OCI-M2 (cell line): Measurements from ENCODE around the gene NEDD8.
"Not testable (repeated sequence)": the region's sequence is repeated elsewhere in the genome, so short reads cannot be mapped to it uniquely, and the experiment has no call there.

Experiments used
- DNase-seq: peaks from one replicate; lab custom pipeline; 2025; ENCODE audit not compliant: unreplicated experiment; lab: John Stamatoyannopoulos, UW

NEDD8 gene

DNA sequence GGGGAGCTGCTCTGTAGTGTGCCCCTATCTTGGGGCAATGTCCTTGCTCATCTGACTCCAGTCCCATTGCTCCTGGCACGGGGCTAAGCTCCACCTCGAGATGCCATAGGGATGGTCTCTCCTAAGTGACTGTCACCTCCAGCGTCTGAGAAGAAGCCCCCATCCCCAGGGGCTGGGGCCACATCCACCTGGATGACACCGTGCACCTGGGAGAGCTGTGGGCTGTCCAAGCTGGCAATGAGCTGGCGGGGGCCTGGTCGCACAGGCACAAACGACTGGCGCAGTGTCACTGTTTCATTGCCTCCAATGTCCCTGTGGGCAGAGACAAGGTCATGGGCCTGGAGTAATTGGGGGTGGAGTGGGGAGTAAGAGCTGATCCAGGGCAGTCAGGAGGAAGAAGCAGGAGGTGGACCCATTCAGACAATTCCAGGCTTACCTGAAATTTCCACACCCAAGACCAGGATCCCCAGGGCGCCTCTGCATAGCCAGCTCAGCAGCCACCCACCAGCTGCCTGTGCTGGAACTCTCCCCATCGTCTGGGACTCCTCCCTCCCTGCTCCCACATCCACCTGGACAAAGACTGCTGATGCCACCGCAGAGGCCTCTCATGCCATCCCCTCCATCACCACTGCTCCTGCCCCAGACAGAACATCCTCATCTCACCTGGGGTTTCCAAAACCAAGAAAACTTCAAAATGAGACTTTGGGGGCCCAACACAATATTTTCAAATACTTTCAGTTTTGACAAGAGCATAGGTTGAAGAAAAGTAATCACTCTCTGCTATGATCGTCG is 17.3 kb upstream of the NEDD8 start:
- DNase-seq = no peak

DNA sequence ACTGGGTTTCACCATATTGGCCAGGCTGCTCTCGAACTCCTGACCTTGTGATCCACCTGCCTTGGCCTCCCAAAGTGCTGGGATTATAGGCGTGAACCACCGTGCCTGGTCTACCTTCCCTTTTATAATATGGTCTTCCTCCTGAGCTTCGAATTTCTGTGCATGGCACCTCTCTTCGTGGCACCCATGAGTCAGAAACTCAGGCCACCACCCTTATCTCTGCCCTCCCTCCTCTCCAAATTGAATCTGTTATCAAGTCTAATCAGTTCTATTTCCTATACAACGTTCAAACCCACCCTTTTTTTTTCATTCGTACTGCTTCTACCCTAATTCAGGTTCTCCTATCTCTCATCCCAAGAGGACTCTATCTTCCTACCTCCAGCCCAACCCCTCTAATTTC is 15.3 kb upstream of the NEDD8 start:
- no peak for DNase-seq

DNA sequence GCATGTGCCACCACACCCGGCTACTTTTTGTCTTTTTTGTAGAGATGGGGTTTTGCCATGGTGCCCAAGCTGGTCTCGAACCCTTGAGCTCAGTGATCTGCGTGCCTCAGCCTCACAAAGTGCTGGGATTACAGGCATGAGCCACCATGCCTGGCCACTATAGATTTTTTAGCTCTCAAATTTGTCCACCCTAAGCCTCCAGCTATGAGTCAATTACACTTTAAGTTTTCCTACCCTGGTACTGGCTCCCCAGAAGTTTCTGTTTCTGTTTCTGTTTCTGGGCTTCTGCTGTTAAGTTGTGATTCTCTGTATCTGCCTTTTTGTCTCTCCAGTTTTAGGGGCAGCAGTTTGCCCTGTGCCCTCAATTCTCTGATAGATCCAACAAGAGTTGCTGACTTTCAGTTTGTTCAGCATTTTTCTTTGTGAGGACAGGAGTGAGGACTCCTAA is 14.6 kb upstream of the NEDD8 start:
- no peak for DNase-seq

DNA sequence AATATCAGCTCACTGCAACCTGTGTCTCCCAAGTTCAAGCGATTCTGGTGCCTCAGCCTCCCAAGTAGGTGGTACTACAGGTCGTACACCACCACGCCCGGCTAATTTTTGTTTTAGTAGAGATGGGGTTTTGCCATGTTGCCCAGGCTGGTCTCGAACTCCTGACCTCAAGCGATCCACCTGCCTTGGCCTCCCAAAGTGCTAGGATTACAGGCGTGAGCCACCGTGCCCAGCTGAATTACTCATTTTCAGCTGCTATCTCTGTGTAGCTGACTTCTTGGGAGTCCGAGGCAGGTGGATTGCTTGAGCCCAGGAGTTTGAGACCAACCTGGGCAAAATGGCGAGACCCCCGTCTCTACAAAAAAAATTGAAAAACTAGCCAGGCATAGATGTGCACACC is 13.2 kb upstream of the NEDD8 start:
- not testable (repeated sequence) for DNase-seq

DNA sequence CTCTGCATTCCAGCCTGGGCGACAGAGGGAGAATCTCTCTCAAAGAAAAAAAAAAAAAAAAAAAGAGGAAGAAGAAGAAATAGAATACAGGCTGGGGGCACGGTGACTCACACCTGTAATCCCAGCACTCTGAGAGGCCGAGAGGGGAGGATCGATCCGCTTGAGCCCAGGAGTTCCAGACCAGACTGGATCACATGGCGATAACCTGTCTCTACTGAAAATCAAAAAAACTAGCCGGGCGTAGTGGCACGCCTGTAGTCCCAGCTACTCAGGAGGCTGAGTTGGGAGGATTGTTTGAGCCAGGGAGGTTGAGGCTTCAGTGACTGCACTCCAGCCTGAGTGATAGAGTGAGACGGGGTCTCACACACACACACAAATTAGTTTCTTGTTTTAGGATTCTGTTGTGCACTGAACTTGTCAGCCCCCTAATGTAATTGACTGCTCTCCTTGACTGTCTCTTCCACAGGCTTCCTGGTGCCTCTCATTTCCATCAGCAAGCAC is 11.2 kb upstream of the NEDD8 start:
- peak; percentile 67 for DNase-seq

DNA sequence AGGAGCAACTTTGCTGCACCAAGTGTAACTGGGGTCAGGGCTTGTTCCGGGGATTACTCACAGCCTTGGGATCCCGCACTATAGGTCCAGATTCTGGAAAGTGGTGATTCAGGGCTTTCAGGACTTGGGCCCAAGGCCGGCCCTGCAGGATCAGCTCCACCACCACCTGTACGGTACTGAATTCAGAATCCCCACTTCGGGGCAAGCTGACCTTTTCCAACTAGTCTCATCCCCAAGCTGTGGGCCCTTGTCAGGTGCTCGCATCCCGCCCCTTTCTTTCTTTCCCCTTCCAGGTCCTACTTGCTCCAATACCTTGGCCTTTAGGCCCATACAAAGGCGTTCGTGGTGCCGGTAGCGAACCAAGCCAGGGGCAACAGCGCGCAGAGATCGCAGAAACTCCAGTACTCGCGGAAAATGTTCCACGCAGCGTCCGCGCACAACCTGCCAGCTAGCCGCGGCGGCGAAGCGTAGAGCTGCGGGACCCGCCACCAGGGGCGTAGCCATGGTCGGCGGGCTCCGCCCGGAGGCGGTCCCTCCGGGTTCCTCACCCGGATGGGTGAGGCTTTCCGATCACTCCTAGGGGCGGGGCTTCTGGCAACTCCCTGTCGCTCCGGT is 9.8 kb upstream of the NEDD8 start:
- peak; percentile 98 for DNase-seq

DNA sequence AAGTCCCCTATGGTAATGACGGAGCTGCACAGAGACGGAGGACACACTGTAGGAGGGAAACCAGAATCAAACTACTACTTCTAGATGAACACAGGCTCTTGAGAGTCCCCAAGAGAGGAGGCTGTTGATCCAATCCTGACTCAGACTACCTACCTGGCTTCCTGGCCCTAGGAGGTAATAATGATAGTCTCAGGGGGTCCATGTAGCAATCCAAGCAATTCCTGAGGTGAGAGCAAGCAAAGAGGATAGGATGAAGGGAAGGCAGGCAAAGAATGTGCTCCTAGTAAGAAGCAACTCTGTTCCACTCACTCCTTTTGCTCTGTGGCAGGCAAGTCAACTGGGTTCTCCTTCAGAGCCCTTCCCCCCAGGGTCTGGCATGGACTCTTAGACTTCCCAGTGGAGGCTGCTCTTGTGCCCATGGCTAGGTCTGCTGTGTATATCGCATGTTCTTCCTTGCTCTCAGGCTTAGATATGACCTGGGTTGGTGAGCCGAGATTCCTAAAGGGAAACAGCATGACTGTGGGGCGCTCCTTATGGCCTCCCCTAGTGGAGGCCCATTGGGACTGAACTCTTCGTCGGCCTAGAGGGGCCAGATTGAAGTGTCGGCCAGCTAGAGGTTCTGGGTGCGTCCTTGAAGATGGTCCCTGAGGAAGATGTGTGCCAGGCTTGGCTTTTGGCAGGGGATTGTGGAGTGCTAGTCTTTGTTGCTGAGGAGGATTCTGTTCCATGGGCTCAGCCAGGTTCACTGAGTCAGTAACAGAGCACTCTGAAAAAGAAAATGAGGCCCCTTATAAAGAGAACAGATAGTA is 8.1 kb upstream of the NEDD8 start:
- no peak for DNase-seq

DNA sequence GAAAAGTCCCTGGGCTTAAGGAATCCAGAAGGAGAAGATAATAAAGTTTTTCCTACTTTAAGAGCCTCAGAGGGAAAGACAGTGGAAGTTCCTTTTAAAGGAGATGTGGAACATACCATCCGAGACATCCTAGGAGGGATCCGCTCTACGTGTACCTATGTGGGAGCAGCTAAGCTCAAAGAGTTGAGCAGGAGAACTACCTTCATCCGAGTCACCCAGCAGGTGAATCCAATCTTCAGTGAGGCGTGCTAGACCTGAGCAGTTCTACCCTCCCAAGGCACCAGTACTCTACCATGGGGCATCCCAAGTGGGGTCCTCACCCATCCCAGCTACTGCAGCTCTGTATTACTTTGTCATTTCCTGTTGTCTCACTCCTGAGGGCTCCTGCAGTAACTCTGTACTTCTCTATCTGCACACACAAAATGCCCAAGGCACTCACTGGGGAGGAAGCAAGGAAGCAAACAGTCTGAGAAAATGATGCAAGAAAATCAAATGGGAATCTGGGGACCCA is 6.4 kb upstream of the NEDD8 start:
- DNase-seq = no peak

DNA sequence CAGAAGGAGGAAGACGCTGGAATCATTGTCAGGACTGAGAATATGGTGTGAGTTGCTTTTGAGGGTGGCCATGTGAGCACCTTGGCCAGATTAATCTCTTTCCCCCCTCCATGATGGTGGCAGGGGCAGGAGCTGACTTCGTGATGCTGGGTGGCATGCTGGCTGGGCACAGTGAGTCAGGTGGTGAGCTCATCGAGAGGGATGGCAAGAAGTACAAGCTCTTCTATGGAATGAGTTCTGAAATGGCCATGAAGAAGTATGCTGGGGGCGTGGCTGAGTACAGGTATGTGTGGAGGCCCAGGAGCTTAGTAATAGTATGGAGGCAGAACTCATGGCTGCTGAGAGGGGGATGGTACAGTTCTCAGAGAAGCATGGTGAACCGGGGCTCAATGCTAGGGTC is 6.0 kb upstream of the NEDD8 start:
- DNase-seq = no peak

DNA sequence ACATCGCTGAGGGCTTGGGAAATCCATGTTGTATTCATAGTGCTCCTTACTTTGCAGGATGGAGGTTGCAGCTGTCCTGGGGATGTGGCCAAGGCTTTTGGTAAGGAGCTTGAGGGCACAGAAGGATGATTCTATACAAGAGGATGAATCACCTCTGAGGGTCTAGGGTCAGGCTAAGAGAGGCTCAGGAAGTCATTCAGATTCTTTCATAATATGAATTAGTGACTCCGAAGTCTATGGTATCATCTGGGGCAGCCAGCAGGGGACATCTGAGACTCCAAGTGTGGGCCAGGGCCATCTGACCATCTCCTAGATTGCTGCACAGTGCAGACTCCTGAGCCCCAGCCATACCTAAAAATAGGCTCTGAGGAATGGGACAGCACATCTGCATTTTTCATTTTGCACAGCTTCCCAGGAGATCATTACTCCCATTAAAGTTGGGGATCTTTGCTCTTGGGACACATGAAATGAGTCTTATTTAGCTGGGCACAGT is 5.3 kb upstream of the NEDD8 start:
- no peak for DNase-seq

DNA sequence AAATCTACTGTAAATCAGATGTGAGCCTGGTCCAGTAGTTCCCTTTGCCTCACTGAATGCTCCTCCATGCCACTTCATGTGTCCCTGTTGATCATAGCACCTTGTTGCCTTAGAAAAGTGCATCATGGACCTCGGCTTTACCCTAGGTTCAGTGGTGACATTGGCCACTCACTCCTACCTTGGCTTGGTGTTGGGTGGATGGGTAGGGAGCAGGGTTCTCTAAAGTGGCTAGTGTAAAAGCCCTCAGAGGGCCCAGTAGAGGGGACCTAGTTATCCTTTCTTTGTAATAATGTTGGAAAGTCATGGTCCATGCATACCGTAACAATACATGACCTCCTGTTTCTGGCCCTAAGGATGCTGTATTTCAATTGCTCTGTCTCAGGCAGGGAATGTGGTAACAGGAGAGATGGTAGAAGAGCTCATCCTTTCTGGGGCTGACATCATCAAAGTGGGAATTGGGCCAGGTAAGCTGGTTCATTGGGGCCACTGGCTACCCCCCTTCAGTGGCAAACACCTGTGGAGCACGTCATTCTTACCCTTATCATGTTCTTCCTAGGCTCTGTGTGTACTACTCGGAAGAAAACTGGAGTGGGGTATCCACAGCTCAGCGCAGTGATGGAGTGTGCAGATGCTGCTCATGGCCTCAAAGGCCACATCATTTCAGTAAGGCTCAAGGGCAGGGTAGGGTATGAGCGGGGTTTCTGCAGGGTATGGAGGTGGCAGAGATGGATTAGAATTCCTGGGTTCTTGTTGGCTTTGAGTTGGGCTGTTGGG is 4.7 kb upstream of the NEDD8 start:
- DNase-seq = no peak

DNA sequence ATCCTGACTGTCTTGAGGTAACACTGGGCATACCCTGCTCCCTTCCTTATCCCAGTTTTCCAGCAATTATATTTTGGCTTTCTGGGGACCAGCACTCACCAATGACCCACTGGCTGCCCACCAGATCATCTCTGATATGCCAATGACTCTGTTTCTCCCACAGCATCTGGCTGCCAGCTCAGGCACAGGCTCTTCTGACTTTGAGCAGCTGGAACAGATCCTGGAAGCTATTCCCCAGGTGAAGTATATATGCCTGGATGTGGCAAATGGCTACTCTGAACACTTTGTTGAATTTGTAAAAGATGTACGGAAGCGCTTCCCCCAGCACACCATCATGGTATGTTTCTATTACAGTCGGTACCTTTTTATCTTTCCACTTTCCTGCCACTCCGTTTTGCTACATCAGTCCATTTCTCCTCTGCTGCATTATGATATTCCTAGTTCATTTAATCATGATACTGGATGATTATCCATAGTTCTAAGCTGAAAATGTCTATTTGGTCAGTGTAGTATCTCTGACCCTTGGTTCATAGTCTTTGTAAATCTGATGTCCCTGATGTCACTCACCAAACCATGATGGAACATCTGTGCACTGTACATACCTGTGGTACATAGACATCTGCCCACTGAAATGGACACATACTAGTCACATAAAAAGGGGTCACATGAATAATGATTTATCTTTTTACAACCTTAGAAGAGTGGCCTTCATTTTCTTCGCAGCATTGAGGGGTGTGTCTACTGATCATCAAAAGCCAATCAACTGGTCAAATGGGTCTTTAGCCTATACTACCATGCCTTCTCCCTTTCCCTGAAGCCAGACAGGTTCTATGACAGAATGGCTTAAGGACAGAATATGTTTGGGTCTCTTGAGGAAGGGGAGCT is 3.9 kb upstream of the NEDD8 start:
- DNase-seq = no peak

DNA sequence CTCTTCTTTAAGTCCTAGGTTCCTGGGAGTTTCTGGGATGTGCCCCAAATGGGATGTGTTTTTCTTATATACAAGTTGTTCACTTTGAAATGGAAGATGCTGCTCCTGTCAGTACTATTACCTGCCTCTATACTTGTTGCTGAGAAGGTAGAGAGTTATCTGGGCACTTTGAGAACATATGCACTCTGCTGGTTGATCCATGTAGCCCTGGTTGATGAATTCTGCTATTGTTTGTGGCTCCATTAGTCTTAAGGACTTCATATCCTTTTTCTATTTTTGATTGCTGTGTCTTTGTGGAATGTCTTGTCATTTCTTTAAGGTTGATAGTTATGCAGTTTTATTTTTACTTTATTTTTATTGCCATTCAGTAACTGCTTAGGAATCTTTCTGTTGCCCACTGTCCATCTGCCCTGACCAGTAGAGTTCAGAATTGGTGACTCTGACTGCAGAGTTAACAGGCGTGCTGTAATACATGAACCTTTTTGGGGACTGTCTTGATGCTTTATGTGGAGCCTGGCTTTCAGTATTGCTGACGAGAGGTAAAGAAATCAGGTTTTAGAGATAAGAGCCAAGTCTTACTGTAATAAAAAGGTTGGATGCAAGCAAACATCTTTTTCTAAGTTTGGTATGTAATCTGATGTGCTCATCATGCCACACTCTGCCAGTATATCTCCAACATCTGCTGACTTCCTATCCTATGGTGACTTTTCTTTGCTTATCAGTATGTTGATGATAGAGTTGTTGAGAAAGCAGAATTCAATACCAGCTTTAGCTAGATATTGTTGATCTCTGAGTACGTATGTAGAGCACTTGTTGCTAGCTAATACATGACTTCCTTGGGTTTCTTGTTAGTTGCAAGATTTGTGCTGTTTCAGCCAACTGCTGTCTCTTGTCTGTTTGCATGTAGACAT is 2.2 kb upstream of the NEDD8 start:
- no peak for DNase-seq

DNA sequence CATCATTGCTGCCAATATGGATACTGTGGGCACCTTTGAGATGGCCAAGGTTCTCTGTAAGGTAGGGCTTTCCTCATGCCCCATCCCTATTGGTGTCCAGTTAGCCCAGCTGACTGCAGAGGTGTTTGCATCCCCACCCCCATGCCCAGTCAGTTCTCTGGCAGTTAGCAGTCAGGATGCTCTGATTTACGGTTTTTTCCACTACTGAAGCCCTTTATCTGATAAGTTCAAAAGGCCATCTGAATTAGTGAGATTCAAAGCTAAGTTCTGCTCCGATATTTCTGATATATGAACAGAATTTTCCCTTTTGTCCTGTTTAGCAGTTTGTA is 1.3 kb upstream of the NEDD8 start:
- DNase-seq = no peak

DNA sequence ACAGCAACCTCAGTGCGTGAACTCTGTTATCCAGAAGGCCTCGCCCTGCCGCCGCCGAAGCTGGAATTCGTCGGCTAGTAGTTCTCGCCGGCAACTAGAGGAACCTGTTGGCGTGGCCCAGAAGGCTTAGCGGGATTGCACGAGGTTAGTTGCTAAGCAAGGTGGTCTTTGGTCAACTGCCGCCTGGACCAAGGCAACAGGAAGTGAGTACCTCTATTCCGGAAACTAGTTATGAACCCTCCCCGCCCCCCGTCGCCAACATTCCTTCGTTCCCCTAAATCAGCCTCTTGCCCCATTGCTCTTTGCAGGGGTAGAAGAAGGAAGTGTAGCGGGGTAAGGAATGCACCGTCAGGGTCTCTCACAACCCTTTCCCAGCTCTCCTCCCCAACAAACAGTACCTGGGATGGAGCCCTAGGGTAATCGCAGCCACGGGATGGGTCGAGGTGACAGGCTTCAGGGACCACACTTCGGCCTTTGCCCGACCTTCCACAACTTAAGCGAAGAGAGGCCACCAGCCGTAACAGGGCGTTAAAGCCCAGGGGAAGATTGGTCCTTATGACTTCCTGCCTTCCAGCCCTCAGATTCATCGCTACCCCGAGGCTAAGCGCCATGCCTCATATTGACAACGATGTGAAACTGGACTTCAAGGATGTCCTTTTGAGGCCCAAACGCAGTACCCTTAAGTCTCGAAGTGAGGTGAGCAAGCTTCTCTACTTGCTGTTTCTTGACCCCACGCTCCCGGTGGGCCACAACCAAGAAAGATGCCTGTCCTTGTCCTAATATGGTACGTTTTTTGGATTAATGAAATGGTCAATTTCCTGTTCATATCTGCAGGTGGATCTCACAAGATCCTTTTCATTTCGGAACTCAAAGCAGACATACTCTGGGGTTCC is 724 bp upstream of the NEDD8 start, which contains the start of gene GMPR2:
Gene GMPR2, plus strand, starts transcription at position 285 of the 893 bp plus-strand sequence. Its CDS starts 325 bp downstream, at position 610.
- DNase-seq = peak; percentile 96

DNA sequence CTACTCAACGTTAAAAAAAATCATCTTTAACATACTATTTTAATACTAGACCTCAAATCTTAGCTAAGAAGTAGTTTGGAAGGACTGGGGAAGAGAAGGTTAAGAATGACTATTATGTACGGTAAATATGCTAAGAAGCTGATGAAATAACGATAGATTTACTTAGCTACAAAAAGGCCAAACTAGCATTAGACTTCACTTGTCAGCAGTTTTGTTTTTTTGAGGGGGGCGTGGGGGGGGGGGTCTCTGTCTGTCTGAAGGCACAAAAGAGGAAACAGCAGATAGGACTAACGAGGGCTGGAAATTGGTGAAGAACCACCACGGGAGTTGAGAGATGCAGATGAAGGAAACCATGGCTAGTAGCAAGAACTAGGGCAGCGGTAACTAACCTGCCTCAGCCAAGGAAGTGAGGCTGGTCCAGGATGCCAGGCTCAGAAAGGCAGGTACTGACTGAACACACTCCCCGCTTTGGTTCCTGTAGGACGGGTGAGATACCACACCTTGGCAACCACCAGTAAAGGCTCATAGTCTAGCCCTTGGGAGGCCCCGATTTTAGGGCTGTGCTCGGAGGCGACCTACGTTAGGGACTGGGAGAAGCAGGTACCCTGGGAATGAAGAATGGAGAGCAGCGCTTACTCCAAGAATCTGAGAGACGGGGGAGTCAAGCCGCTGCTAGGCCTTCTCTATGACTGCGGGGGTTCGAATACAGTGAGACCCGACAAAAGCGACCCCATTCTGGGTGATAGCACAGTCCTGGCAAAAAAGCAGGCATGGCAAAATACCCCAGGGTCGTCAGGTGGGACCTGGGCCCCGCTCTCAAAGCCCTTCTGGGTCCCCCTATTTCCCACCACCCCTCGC is 675 bp downstream of the NEDD8 start:
- DNase-seq = no peak

DNA sequence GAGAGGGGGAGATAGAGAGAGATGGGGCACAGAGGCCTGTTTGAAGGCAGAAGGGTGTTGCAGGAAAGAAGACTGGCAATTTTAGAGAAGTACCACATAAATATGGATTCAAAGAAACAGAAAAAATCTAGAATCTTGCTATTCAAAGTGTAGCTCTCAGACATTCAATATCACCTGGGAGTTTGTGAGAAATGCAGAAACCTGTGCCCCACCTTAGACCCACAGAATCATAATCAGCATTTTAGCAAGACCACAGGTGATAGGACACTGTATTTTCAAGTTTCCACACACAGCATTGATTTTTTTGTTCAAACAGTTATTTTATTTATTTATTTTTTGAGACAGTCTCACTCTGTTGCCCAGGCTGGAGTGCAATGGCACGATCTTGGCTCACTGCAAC is 3.3 kb downstream of the NEDD8 start:
- DNase-seq = no peak
